Osteoblast (primary cell): ENCODE measurements around the gene PSMD11. TPM values are rescaled to one million over a fixed set of nuclear protein-coding genes. Genes with fewer than 3 reads are reported as not detected.
A peak's percentile ranks its signal among the peaks of the same experiment; 100 is the strongest.
"Not testable (repeated sequence)": the region's sequence is repeated elsewhere in the genome, so short reads cannot be mapped to it uniquely, and the experiment has no call there.

Experiments
- DNase-seq: peaks from one replicate; pipeline ENCODE4 v3.0.0; 2011; ENCODE audit warnings: low spot score, mixed read lengths; ENCODE audit not compliant: insufficient read length; ENCODE audit errors: missing footprints
- H2AFZ ChIP-seq: 2 replicates; pipeline ENCODE4 v1.6.0; 2011; ENCODE audit warnings: mild to moderate bottlenecking, low read length
- H3K27ac ChIP-seq: 2 replicates; pipeline ENCODE4 v1.5.1; 2011; ENCODE audit warnings: mild to moderate bottlenecking, low read depth, low read length, moderate library complexity
- H3K27me3 ChIP-seq: 2 replicates; pipeline ENCODE4 v1.6.0; 2012; ENCODE audit warnings: mild to moderate bottlenecking, control low read depth, inconsistent platforms, low read length, moderate library complexity; ENCODE audit not compliant: insufficient read depth
- H3K36me3 ChIP-seq: 2 replicates; pipeline ENCODE4 v1.5.1; 2011; ENCODE audit warnings: mild to moderate bottlenecking, low read length, control low read depth, moderate library complexity; ENCODE audit not compliant: insufficient read depth
- H3K4me1 ChIP-seq: 2 replicates; pipeline ENCODE4 v1.5.1; 2011; ENCODE audit warnings: mild to moderate bottlenecking, low read length, control low read depth, moderate library complexity; ENCODE audit not compliant: insufficient read depth
- H3K4me2 ChIP-seq: 2 replicates; pipeline ENCODE4 v1.6.0; 2011; ENCODE audit warnings: mild to moderate bottlenecking, low read length; ENCODE audit not compliant: insufficient read depth
- H3K4me3 ChIP-seq: fragments of 200-600 bp; sonication (generic); 3 replicates; pipeline ENCODE4 v1.5.1; 2012; ENCODE audit warnings: mild to moderate bottlenecking, low read length, inconsistent platforms; ENCODE audit not compliant: insufficient read depth
- H3K79me2 ChIP-seq: 2 replicates; pipeline ENCODE4 v1.6.0; 2012; ENCODE audit warnings: mild to moderate bottlenecking, low read length, control low read depth, inconsistent platforms; ENCODE audit not compliant: insufficient read depth
- H3K9me3 ChIP-seq: 2 replicates; pipeline ENCODE4 v1.5.1; 2011; ENCODE audit warnings: low read depth, low read length, control low read depth
- H4K20me1 ChIP-seq: 2 replicates; pipeline ENCODE4 v1.6.0; 2012; ENCODE audit warnings: mild to moderate bottlenecking, low read length, control low read depth; ENCODE audit not compliant: insufficient read depth
- total RNA-seq: library from RNA; depleted of rRNA; stranded (reverse); fragments of >200 nt; gene quantifications from 2 replicates; pipeline ENCODE4 v1.2.3, GENCODE V29; 2012
- TF ChIP-seq, protein P1 (sequence below): IDR thresholded peaks from 2 replicates; pipeline ENCODE4 v1.5.1; 2011; ENCODE audit warnings: mild to moderate bottlenecking, low read depth, low read length, moderate library complexity; ENCODE audit errors: extremely low read depth

The PSMD11 gene
- 61.2 and 84.9 TPM in 2 replicates for total RNA-seq

DNA sequence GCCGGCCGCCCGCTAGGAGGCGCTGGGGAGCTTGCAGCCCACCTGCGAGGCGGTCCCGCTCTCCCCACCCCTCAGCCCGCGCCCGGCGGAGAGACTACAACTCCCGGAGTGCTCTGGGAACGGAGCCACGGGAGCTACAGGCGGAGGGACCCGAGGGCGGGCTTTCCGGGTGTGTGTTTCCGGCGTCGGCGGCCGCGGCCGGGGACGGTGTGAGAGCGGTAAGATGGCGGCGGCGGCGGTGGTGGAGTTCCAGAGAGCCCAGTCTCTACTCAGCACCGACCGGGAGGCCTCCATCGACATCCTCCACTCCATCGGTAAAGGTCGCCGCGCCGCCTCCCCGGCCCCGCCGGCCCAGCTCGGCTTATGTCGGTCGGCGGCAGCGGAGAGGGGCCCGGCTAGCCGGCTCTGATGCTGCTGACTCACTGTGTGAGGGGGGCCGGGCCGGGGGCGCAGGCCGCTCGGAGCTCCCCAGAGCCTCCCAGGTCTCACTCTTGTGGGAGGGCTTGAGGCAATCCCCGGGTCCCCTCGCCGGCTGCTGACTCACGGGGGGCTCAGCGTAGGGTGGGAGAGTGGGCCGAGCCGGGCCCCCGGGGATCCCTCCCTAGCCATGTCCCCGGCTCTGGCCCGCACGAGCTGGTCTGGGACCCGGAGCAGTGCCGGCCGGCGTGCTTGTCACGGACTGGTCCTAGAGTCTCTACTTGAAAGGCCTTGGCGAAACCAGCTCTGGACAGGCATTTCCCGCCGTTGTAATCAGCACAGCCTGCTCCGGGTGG lies at the start of gene PSMD11:
Gene PSMD11 (plus strand): TSS at position 210 of the 773 bp plus-strand sequence. CDS start 14 bp downstream, at position 224.
- peaks cover 51% of the 10 kb centered on the region for H3K79me2 ChIP-seq
- H3K27ac ChIP-seq = peak within 1 kb of the TSS; percentile 90
- peaks cover 22% of the 10 kb centered on the region for H4K20me1 ChIP-seq
- H3K4me3 ChIP-seq = peak within 1 kb of the TSS; percentile 88
- peaks cover 16% of the 10 kb centered on the region for H3K36me3 ChIP-seq
- H3K4me1 ChIP-seq = peaks cover 17% of the 10 kb centered on the region
- TF ChIP-seq, protein P1, sequence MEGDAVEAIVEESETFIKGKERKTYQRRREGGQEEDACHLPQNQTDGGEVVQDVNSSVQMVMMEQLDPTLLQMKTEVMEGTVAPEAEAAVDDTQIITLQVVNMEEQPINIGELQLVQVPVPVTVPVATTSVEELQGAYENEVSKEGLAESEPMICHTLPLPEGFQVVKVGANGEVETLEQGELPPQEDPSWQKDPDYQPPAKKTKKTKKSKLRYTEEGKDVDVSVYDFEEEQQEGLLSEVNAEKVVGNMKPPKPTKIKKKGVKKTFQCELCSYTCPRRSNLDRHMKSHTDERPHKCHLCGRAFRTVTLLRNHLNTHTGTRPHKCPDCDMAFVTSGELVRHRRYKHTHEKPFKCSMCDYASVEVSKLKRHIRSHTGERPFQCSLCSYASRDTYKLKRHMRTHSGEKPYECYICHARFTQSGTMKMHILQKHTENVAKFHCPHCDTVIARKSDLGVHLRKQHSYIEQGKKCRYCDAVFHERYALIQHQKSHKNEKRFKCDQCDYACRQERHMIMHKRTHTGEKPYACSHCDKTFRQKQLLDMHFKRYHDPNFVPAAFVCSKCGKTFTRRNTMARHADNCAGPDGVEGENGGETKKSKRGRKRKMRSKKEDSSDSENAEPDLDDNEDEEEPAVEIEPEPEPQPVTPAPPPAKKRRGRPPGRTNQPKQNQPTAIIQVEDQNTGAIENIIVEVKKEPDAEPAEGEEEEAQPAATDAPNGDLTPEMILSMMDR = peak; percentile 76
- H2AFZ ChIP-seq = peak within 1 kb of the TSS; percentile 99
- no peaks in the 10 kb centered on the region for H3K9me3 ChIP-seq
- H3K27me3 ChIP-seq = no peaks in the 10 kb centered on the region
- H3K4me2 ChIP-seq = peak within 1 kb of the TSS; percentile 99
- DNase-seq = peak; percentile 98

- TF ChIP-seq, protein P1 = no peak
- Histone ChIP-seq H2AFZ (no peak overlapping the region), H4K20me1 (no peaks in the 10 kb centered on the region), H3K27me3 (no peaks in the 10 kb centered on the region), H3K36me3 (no peaks in the 10 kb centered on the region), H3K79me2 (no peaks in the 10 kb centered on the region), H3K9me3 (no peaks in the 10 kb centered on the region), H3K4me2 (no peak overlapping the region), H3K27ac (no peak overlapping the region), H3K4me1 (no peaks in the 10 kb centered on the region), H3K4me3 (no peak overlapping the region)
- no peak for DNase-seq
Observed at GRCh38 chr17:32396343-32396742, 48.0 kb upstream of the PSMD11 start.

DNA sequence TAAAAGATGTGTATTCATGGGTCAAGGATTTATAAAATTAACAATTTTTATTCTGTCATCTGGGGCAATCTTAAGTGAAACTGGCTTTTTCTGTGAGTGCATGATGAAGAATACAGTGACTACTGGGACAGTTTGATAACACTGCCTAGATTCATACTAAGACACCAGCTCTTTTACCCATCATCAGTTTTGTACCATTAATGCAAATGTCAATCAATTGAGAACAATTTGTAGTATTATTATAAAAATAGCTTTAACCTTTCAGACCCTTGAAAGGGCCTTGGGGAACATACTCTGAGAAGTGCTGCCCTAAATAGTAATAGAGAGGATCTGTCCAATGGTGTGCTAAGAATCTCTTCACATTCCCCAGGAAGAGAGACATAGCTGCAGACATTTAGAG lies 45.4 kb upstream of the PSMD11 start:
- H3K4me2 ChIP-seq = no peak overlapping the region
- no peak overlapping the region for H3K4me3 ChIP-seq
- no peaks in the 10 kb centered on the region for H3K4me1 ChIP-seq
- H3K9me3 ChIP-seq = no peaks in the 10 kb centered on the region
- no peaks in the 10 kb centered on the region for H3K79me2 ChIP-seq
- TF ChIP-seq, protein P1 = no peak
- H2AFZ ChIP-seq = no peak overlapping the region
- no peak for DNase-seq
- H3K27ac ChIP-seq = no peak overlapping the region
- H3K27me3 ChIP-seq = no peaks in the 10 kb centered on the region
- H4K20me1 ChIP-seq = no peaks in the 10 kb centered on the region
- no peaks in the 10 kb centered on the region for H3K36me3 ChIP-seq

DNA sequence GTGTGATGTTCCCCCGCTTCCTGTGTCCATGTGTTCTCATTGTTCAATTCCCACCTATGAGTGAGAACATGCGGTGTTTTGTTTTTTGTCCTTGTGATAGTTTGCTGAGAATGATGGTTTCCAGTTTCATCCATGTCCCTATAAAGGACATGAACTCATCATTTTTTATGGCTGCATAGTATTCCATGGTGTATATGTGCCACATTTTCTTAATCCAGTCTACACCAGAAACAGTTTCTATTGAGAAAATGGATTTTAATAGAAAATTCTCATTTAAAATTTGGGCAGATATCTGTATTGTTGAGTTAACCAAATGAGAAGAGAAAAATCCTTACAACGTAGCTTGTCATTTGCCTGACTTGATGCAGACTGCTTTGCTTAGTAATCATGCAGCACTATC lies 34.2 kb upstream of the PSMD11 start:
- H2AFZ ChIP-seq, H3K4me1 ChIP-seq, H4K20me1 ChIP-seq, DNase-seq, H3K36me3 ChIP-seq, H3K9me3 ChIP-seq, H3K27ac ChIP-seq, H3K79me2 ChIP-seq, H3K4me2 ChIP-seq, H3K27me3 ChIP-seq, H3K4me3 ChIP-seq: not testable (repeated sequence)
